GF-D8 (cell line): ENCODE measurements around the gene NAALADL2.

Experiments
- DNase-seq: peaks from one replicate; lab custom pipeline; 2025; lab: John Stamatoyannopoulos, UW

NAALADL2 gene

DNA sequence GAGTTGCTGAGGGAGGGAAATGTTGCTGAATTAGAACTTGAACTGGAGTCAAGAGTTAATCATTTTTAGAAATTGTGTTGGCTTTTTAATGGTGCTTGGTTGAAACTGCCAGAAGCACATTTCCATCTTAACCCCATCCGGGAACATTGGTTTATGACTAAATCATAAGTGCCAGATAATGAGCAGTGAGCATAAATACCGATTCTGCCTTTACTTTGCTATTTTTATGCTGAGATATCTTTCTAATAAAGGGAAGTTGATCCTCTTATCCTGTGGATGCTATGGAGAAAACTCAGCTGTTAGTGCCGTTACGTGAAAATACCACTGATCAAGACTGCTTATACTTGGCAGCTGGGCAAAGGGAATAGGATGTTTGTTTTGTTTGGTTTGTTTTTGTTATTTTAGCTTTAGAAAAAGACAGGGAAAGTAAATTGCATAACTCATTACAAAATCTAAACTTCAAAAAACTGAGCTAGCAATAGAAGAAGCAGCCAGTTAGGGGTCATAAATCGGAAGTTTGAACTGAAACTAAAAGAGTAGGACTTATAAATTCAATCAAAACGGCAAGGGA, 813.1 kb downstream of the NAALADL2 start:
- DNase-seq = no peak

DNA sequence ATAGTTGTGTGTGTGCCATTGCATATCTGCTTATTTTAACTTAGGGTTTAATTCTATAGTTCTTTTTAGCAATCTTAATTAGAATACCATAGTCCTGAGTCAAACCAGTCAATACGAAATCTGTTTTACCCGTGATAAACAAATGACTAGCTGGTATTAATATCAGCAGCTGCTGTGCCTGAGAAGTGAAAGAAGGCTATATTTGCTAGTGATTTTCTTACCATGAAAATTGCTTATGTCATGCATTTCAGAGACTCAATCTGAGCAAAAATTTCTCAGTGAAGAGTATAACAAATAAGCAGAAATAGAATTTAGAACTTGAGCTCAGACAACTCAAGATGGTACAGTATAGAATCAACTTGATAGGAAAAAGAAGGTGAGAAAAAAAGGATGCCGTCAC, 820.4 kb downstream of the NAALADL2 start:
- no peak for DNase-seq

DNA sequence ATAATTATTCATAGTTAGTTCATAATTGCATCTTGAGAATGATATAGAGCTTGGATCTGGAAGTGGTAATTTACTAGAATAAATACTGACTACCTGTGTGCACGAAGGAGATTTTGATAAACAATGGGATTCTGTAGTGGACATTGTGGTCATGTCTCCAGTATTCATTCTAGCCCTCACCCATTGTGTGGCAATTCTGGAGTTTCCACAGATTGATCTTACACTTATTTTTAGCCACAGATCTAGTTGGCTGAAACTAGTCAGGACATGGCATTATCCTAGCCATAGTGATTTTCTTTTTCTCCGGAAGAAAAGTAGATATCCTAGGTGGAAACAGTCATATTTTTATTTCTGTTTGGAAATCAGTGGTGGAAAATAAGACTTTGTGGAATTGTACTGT, 833.1 kb downstream of the NAALADL2 start:
- no peak for DNase-seq

DNA sequence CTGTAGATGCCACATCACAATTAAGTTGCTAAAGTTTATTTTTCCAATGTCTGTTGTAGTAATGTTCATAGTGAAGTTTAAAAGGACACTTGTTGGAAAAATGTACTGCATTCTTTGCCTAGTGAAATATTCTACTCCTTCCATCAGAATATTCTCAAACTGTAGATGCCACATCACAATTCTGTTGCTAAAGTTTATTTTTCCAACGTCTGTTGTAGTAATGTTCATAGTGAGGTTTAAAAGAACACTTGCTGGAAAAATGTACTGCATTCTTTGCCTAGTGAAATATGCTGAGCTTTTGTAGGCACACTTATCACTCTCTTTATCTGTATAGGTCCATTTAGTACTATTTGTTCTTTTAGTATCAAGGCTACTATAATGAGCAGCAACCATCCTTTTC, 836.1 kb downstream of the NAALADL2 start:
- DNase-seq = no peak

DNA sequence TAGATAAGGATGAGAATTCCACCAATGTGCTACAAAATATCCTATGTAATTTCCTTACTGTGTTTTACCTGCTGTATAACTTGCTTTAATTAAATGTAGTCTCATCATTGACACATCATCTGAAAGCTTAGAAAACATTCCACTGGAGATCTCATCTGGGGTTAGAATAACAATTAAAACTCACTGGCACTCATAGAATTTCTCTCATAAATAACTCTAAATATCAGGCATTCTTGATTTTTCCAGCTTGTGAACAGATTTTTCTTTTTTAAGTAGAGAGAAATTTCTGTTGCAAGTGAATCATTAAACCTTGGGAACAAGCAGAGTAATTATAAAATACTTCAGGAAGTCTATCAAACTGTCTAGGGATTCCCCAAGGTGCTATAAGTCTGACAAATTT, 843.8 kb downstream of the NAALADL2 start:
- no peak for DNase-seq

DNA sequence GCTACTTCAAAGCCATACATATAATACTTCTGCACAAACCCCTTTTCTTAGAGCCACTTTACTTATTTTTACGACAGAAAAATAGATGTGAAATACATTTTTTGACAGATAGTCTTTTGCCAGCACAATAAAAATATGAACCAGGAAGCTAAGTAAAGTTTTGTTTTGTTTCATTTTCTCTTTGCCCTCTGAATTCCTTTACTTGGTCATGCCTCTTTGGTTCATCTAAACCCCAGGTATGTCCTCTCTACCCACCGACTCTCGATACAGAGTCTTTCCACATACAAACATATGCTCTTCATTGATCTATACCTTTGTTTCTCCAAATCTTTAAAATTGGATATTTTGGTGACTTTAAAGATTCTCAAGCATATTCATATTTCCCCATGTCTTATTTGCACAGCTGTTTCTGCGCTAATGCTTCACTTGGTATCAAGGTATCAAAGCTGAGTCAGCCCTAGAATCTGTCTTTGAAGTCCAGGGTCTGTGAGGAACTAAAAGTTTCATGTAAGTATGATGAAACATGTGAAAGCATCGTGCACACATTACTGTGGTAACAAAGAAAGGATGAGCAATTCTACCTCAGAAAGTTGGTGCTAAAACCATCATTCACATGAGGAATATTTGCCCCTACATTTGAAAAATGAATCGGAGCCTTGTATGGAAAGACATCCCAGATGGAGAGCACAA, 845.4 kb downstream of the NAALADL2 start:
- no peak for DNase-seq

DNA sequence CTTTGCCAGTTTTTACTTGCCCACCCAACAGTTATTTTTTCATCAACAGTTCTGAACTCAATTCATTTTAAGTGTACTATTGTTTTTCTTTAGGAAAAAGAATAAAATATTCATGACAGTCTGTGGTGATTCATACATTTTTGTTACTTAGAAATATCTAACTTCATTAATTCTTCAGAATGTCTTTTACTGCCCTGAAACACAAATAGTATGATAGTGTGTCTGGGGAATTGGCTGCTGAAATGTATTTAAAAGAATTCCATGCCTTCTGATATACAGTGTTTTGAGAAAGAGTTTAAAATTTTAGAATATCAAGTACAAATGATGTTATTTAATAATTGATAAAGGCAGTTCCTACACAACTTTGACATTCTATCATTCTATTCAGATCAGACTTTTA, 854.1 kb downstream of the NAALADL2 start:
- no peak for DNase-seq

DNA sequence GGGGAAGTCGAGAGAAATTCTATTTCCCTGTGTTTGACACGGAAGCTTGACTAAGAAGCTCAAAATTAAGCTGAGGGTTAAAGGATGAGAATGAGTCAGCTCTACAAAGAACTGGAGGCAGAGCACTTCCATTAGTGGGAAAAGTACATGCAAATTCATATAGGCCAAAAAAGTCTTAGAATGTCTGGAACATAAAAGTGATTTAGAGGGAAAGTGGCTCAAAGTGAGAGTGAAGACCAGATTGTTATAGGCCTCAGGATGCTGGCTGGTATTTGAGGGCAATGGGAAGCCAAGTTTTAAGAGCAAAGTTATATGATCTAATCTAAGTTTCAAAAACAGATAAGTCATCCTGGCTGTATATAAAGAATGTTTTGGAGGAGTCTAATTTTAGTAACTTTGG, 857.3 kb downstream of the NAALADL2 start:
- no peak for DNase-seq

DNA sequence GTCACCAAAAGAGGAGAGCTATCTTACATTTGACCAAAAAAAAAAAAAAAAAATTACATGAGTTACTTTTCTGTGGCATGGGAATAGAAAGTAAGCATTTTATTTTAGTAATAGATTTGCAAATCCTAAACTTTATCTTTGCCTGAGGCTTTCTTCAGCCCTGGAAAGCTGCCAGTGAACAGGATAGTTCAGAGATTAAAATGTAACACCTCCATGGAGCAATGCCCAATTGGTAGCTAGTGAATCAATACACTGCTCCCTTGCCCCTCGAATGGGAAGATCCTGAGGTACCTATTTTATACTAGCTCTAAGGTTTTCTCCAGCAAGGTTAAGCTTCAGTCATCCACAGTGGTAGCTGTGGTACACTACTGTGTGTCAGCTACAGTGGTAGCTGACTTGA, 867.1 kb downstream of the NAALADL2 start:
- DNase-seq = no peak

DNA sequence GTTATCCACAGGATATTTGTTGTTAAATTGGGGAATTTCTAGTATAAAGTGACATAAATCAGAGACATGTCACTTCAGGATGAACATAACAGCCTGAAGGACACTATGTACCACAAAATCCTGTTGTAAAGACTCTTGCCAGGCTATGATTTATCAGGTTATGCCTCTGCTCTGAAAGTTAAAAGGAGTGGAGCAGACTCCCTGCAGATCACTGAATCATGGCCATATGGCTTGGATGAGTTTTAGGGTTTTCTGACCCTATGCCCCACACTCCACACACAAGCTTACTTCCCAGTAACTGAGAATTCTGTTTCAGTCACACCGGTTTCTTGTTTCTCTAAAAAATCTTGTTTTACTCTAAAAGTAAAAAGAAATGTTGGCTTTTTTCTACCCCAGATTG, 869.4 kb downstream of the NAALADL2 start:
- no peak for DNase-seq

DNA sequence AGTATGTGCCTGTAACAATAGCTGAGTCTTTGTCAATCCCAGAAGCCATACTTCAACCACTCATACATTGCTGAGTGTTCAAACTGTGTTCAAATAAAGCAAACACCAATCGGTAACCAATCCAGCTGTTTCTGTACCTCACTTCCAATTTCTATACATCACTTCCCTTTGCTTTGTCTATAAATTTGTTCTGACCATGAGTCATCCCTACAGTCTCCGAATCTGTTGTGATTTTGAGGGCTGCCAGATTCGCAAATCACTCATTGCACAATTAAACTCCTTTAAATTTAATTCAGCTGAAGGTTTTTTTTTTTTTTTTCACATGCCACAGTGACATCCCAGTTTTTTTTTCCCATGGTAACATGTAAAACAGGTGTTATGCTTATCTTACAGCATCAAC, 870.3 kb downstream of the NAALADL2 start:
- no peak for DNase-seq

DNA sequence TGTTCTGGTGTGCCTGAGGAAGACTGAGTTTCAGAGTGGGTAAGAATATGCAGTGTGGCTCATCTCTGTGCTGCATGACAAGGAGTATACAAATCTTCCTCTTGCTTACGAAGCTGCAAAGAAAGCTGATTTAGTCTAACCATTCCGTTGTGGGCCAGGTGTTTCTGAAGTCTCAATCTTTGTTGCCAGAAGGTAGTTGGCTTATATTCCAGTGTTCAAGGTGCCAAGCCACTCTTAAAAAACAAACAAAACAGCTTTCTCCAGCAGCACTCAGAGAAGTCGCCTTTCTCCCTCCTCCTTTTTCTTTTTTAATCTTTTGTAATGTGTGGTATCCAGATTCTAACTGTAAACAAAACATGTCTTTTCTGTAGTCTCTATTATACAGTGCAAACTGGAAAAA, 872.4 kb downstream of the NAALADL2 start:
- DNase-seq = no peak

DNA sequence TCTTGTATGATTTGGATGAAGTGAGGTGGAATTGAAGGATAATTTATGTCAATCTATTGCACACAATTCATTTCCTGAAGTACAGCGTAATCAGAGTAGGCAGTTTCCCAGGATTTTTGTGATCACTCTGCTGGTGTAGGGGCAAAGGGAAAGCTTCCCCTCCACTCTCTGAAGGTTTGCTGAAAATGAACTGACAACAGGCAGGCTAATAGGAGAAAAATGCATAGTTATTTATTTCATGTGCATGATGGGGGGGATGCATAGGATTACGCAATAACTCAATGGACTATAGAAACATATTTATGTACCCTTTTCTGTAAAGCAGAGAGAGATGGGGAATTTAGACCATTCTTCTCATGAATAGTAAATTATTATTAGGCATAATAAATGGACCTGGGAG, 872.9 kb downstream of the NAALADL2 start:
- no peak for DNase-seq

DNA sequence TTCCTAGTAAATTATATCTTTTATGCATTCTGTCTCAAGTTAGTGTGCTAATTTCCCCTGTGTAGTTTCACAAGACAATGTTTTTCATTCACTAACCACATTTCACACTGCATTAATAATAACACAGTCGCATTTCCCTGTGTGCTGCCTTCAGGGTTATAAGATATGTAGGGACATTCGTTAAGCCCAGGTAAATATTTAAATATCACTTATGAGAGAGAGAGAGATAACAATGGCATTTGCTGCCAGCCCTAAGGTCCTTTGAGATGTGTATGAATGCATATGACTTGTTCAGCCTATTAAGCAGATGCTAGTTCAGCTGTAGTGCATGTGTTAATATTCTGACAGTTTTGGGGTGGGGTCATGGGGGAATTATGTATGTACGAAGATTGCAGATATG, 876.7 kb downstream of the NAALADL2 start:
- DNase-seq = no peak

DNA sequence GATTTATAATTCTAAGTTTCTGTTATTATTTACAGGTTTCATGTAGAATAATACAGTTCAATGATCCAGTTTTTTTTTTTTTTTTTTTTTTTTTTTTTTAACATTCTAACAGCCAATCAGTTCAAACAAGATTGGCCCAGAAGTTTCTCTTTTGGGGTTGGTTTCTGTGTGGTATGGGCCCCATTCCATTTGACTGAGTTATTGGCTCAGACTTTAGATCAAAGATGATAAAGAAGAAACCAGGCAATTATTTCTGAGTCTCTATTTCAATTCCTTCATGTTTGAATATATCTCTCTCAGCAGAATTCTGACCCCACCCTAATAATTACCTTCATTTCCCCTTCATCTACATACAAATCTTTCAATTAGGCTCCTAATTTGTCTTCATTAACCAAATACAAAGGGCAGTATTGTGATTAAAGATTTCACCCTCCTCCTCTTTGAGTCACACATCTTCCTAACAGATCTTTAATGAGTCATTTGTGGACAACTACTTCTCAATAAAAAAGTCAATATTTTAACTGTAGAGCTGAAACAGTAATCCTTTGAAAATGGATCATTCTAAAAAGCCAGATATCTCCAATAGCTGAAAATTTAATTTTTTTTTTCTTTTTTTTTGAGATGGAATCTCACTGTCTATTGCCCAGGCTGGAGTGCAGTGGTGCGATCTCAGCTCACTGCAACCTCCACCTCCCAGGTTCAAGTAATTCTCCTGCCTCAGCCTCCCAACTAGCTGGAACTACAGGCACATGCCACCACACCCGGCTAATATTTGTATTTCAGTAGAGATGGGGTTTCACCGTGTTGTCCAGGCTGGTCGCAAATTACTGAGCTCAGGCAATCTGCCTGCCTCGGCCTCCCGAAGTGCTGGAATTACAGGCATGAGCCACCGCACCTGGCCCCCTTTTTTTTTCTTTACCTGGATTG, 878.8 kb downstream of the NAALADL2 start:
- no peak for DNase-seq

DNA sequence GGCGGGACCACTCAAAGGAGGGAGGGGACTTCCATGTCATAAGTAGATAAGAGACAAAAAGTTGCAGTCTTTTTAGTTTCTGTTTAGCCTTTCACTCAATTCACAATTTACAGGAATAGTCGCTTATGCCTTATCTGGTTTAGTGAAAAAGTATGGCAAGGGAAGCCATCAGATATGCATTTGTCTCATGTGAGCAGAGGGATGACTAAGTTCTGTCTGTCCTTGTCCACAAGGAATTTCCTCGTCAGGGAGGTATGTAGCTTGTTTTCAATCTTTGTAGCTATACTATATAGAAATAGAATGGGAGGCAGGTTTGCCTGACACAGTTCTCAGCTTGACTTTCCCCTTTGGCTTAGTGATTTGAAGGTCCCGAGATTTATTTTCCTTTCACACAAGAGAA, 882.8 kb downstream of the NAALADL2 start:
- no peak for DNase-seq

DNA sequence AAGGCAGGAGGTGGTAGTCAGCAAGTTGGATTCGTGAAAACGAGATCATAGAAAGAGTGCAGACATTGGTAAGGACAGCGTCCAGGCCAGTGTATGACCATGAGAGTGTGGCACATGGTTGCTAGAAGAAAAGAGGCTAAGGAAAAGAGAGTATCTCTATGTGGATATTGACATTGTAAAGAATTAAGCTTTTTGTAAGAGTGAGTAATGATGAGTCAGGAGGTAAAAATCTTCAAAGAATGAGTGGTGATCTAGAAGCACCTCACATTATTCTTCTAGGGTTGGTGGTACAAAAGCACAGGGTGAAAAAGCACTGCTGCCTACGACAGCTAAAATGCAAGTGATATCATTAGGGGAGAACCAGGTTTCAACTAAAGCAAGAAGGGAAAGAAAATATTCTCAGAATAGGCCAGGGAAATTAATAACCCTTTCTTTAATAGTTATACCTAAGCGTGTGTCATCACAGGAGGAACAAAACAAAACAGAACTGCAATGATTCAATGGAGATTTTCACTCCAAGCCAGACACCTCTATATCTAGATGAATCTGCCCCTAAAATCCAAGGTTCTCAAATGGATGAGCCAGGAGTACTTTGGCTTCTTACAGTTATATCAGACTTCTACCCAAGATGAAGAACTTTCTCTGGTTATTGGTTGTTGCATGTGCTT, 884.7 kb downstream of the NAALADL2 start:
- DNase-seq = no peak

DNA sequence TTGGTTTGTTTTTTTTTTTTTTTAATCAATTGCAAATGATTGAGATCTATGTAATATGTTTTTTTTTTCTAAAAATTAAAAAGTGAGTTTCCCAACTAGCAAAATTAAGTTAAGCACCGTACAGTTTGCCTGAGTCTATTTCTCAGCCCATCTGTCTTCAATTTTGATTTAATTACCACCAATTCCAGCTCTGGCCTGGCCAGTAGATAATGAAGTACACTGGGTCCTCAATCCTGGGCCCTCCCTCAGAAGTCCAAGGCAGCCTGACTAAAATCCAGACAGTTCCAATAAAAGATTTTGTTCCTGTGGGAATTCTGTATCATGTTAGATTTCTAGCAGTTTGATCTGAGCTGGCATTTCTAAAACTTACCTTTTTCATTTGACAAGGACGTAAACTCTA, 887.2 kb downstream of the NAALADL2 start:
- DNase-seq = no peak

DNA sequence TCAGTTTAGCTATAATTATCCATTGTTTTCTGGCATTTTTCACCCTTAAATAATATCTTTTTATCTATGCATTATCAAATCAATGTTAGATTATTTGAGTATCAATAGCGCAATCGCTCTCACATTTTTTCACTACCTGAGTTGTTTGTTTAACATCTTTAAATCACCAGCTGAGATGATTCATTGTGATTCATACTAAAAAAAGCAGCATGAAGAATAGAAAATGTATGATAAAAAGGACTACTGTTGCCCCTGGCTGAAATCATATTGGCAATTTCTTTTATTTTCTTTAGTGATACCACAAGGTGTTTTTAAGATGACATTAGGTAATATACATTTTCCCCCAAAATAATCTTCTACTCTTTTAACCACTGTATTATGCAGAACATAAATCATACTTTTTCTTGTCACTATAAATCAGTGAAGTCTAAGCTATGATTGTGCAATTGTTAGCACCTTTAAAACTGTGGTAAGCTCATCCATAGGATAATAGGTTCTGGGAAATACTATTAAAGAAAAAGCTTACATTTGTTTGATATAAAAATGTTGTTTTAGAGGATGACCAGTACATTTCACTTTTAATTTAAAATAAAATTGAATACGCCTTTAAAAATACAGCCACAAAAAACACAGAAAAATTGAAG, 889.1 kb downstream of the NAALADL2 start:
- DNase-seq = no peak

DNA sequence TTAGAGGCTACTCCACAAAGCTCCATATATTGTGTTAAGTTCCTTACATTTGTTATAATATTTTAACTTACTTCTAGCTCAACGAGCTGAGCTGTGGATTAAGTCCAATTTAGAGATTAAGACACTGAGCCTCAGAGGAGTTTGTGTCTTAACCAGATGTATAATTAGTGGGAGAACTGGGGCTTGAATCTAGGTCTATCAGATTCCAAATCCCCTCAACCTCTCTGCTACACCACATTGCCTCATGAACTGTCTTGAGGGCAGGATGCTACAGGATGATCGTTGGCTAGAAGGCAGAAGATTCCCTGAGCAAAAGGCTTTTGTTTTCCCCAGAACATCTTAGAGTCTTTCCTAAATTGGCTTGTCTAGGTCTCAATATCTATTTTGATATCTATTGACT, 890.8 kb downstream of the NAALADL2 start:
- DNase-seq = no peak

DNA sequence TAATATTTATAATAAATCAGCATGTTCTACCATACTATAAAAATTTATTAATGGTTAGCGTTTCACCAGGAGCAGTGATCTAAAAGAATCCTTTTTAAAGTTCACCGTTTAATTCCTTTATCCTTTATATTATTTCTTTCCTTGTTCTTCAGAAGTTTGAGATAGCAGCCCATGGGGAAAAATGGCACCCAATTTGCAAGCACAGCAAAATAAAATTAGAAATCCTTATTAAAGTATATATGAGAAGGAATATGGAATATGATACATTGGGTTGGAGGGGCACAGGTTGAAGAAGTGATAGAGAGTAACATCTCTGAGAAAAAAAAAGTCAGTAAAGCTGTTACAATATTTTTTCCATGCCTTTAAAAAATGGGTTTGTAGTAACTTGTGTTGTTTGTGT, 892.0 kb downstream of the NAALADL2 start:
- DNase-seq = no peak

DNA sequence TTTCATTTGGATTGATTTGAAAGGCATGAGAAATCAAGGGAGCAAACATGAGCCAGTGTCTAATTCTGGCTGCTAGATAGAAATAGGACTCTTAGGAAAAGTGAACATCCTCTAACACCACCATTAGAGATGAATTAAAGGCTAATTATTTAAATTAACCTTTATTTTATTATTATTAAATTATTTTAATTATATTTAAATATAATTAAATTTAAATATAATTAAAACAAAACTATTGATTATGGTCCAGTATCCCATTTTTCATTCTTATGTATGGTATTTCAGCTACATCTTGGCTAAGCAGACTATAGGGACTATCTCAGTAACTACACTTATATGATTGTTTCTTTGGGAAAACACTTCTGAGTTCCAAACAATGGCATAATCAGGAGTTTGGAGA, 904.8 kb downstream of the NAALADL2 start:
- no peak for DNase-seq
